Dermis microvascular lymphatic vessel endothelial cell (primary cell): ENCODE results near the gene C1orf74. TPM values are rescaled to one million over a fixed set of nuclear protein-coding genes. Genes with fewer than 3 reads are reported as not detected.

ENCODE experiments used
- DNase-seq, 2 donors: peaks; one replicate each; pipeline versions ENCODE4 v3.0.0 to v3.0.0-alpha.2; 2010; ENCODE audit warnings: low read depth in 2 of 2
- total RNA-seq: library from RNA; depleted of rRNA; stranded (reverse); fragments of >200 nt; gene quantifications from 2 replicates; pipeline ENCODE4 v1.2.1, GENCODE V29; 2014

Gene C1orf74
- 1.9 and 2.1 TPM in 2 replicates for total RNA-seq

GRCh38 chr1:209784265-209785169 is at the start of gene C1orf74:
TSS of gene C1orf74 (minus strand) at chr1:209784559. CDS start at chr1:209783634, 925 bp downstream.
- DNase-seq: peak; percentile 94 to 97

- DNase-seq: peak in 1 of 2 donors; percentile 32
These were observed 47.3 kb upstream of the C1orf74 start for GRCh38 chr1:209831615-209832014.

GRCh38 chr1:209830722-209831121 is 46.4 kb upstream of the C1orf74 start:
- no peak for DNase-seq

GRCh38 chr1:209829716-209830115 is 45.4 kb upstream of the C1orf74 start:
- DNase-seq: no peak

- DNase-seq: peak; percentile 97 to 98
These were observed 43.3 kb upstream of the C1orf74 start, which contains the start of gene UTP25 for GRCh38 chr1:209827384-209828262. TSS of gene UTP25 (plus strand) at chr1:209827972. CDS start at chr1:209828064, 92 bp downstream.

- no peak for DNase-seq
These were observed 41.5 kb upstream of the C1orf74 start for GRCh38 chr1:209825591-209826434.

- peak; percentile 69 to 93 for DNase-seq
These were observed 39.0 kb upstream of the C1orf74 start for GRCh38 chr1:209823143-209824041.

GRCh38 chr1:209822706-209823105 is 38.3 kb upstream of the C1orf74 start:
- no peak for DNase-seq

- DNase-seq: no peak
These were observed 36.6 kb upstream of the C1orf74 start for GRCh38 chr1:209820986-209821385.

GRCh38 chr1:209819058-209819457 is 34.7 kb upstream of the C1orf74 start:
- DNase-seq: no peak

- DNase-seq: no peak
These were observed 33.3 kb upstream of the C1orf74 start for GRCh38 chr1:209817691-209818090.

- no peak for DNase-seq
These were observed 32.6 kb upstream of the C1orf74 start for GRCh38 chr1:209816923-209817322.

GRCh38 chr1:209815931-209816341 is 31.6 kb upstream of the C1orf74 start:
- DNase-seq: no peak

GRCh38 chr1:209815490-209815889 is 31.1 kb upstream of the C1orf74 start:
- peak in 1 of 2 donors; percentile 52 for DNase-seq

GRCh38 chr1:209813902-209814301 is 29.5 kb upstream of the C1orf74 start:
- DNase-seq: no peak

GRCh38 chr1:209810783-209811182 is 26.4 kb upstream of the C1orf74 start:
- DNase-seq: no peak

GRCh38 chr1:209809611-209810010 is 25.3 kb upstream of the C1orf74 start:
- DNase-seq: no peak

- DNase-seq: peak; percentile 64 to 97
These were observed 23.8 kb upstream of the C1orf74 start for GRCh38 chr1:209808059-209808581.

- no peak for DNase-seq
These were observed 23.1 kb upstream of the C1orf74 start for GRCh38 chr1:209807509-209807908.
